Measurements from ENCODE around the gene KNDC1. TPM values are rescaled to one million over a fixed set of nuclear protein-coding genes. Genes with fewer than 3 reads are reported as not detected.

The KNDC1 gene
- total and polyA plus RNA-seq, 2 experiments from 2014 or later: 1.8 to 16.0 TPM

- TF ChIP-seq, protein P1, sequence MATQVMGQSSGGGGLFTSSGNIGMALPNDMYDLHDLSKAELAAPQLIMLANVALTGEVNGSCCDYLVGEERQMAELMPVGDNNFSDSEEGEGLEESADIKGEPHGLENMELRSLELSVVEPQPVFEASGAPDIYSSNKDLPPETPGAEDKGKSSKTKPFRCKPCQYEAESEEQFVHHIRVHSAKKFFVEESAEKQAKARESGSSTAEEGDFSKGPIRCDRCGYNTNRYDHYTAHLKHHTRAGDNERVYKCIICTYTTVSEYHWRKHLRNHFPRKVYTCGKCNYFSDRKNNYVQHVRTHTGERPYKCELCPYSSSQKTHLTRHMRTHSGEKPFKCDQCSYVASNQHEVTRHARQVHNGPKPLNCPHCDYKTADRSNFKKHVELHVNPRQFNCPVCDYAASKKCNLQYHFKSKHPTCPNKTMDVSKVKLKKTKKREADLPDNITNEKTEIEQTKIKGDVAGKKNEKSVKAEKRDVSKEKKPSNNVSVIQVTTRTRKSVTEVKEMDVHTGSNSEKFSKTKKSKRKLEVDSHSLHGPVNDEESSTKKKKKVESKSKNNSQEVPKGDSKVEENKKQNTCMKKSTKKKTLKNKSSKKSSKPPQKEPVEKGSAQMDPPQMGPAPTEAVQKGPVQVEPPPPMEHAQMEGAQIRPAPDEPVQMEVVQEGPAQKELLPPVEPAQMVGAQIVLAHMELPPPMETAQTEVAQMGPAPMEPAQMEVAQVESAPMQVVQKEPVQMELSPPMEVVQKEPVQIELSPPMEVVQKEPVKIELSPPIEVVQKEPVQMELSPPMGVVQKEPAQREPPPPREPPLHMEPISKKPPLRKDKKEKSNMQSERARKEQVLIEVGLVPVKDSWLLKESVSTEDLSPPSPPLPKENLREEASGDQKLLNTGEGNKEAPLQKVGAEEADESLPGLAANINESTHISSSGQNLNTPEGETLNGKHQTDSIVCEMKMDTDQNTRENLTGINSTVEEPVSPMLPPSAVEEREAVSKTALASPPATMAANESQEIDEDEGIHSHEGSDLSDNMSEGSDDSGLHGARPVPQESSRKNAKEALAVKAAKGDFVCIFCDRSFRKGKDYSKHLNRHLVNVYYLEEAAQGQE (IDR thresholded peaks at IDR 0.05; ENCODE audit: unreplicated experiment): no peak
- no peak for TF ChIP-seq NANOG (IDR thresholded peaks at IDR 0.05; ENCODE audit: borderline replicate concordance)
- no peak for TF ChIP-seq CREB1 (CRISPR knock-in tag; IDR thresholded peaks at IDR 0.05; ENCODE audit: low read depth)
- TF ChIP-seq ZNF331 (CRISPR knock-in tag; IDR thresholded peaks at IDR 0.05; ENCODE audit: low read depth): no peak
Observed at GRCh38 chr10:133158437-133158755, 1.6 kb upstream of the KNDC1 start (continued).

DNA sequence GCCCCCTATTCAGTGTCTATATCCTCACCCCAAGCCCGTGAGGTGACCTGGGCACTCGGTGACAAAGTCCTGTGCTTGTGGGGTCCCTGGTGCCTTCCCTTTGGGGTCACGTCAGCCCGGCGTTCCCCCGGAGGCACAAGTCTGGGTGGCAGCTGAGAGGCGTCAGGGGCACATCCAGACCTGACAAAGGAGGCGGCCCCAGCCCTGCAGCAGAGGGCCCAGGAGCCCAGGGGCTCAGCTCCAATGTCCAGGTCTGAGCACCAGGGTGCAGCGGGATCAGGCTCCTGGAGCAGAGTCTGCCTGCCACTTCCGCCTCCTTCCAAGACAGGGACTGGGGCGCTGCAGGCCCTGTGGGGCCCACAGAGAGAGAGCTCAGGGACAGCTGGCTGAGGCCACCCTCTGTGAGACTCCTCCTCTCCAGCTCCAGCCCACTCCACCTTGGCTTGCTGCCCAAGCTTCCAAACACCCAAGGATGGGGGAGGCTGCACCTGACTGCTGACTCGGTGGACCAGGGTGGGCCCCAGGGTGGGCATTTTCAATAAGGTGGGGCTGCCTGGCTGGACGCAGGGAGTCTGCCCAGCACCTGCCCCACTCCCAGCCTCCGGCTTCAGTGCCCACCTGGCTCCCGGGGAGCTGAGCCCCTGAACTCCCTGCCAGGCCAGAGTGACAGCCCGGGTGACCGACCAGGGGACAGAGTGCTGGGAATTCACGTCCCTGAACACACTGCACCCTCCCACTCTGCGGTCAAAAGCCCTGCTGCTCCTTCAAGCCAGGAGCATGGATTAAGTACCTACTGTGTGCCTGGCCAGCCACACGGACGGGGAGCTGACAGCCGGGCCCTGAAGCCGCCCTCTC, 1.0 kb upstream of the KNDC1 start:
- no peaks in the 10 kb centered on the region for H3K9me3 Mint-ChIP-seq
- H3K36me3 Mint-ChIP-seq (ENCODE audit: low read depth): peaks cover 4% of the 10 kb centered on the region; the same call in 1 of the 3 replicates
- H4K20me1 ChIP-seq (replicated peaks; ENCODE audit: insufficient read depth): no peaks in the 10 kb centered on the region
- H3K27ac Mint-ChIP-seq: no peak overlapping the region
- peaks cover 13% of the 10 kb centered on the region for H3K4me1 ChIP-seq (ENCODE audit: insufficient read depth)
- no peaks in the 10 kb centered on the region for H3K9me2 ChIP-seq (ENCODE audit: insufficient read depth)
- H3K4me3 ChIP-seq: peak overlapping the region; percentile 34; the same call in 1 of the 2 replicates
- ATAC-seq: peak; percentile 62
- H3K4me1 Mint-ChIP-seq: peaks cover 28% of the 10 kb centered on the region
- DNase-seq (ENCODE audit: low spot score): peak; percentile 73
- H3K4me2 ChIP-seq: peak overlapping the region; percentile 60; the same call in 1 of the 2 replicates
- no peak overlapping the region for H2AFZ ChIP-seq
- TF ChIP-seq ZNF462 (CRISPR knock-in tag; IDR thresholded peaks at IDR 0.05): no peak
- TF ChIP-seq CREB1 (CRISPR knock-in tag; IDR thresholded peaks at IDR 0.05; ENCODE audit: low read depth): no peak
- no peak for TF ChIP-seq JUNB (IDR thresholded peaks at IDR 0.05; ENCODE audit: unreplicated experiment)
- TF ChIP-seq ZNF114 (CRISPR knock-in tag; IDR thresholded peaks at IDR 0.05): no peak
- TF ChIP-seq STAT1 (IDR thresholded peaks at IDR 0.05; ENCODE audit: unreplicated experiment): no peak
- no peak for TF ChIP-seq ZNF331 (CRISPR knock-in tag; IDR thresholded peaks at IDR 0.05; ENCODE audit: low read depth)
- H3K4me3 Mint-ChIP-seq: peak overlapping the region; percentile 62; the same call in 2 of the 3 replicates
- H3K36me3 ChIP-seq (ENCODE audit: insufficient read depth): no peaks in the 10 kb centered on the region
- 0 out of 2 replicates have a peak, but pooled peaks cover 7% of the 10 kb centered on the region for H3F3A ChIP-seq (replicated peaks; ENCODE audit: low read depth)
- peaks cover 23% of the 10 kb centered on the region for H3K27me3 Mint-ChIP-seq (ENCODE audit: insufficient read depth, low read depth, poor library complexity)
- no peak overlapping the region for H3K27ac ChIP-seq (ENCODE audit: low read depth)
- no peaks in the 10 kb centered on the region for H3K27me3 ChIP-seq (ENCODE audit: insufficient read depth)
- H3K79me2 ChIP-seq (replicated peaks; ENCODE audit: insufficient read depth): no peaks in the 10 kb centered on the region

Data from GM23338 (cell line).